ENCODE data around the gene DYNLRB1. TPM values are rescaled to one million over a fixed set of nuclear protein-coding genes. Genes with fewer than 3 reads are reported as not detected.
A peak's percentile ranks its signal among the peaks of the same experiment; 100 is the strongest.

Gene DYNLRB1
- polyA plus RNA-seq (2012; ENCODE audit: insufficient read length, low read depth): 257 TPM

- TF ChIP-seq SIN3A (IDR thresholded peaks at IDR 0.05; ENCODE audit: borderline replicate concordance, insufficient read depth, low read length) (0 out of 2 replicates have a peak, but pooled peaks have one; percentile 50), POLR2AphosphoS5 (IDR thresholded peaks at IDR 0.05; ENCODE audit: low read depth, low read length) (peak; percentile 89), FOXP2 (optimal IDR thresholded peaks at IDR 0.05; ENCODE audit: borderline replicate concordance, extremely low read depth, extremely low read length, insufficient read depth) (peak; percentile 61), TAF1 (IDR thresholded peaks at IDR 0.05; ENCODE audit: borderline replicate concordance, insufficient read depth, low read length) (peak; percentile 46; the same call in 1 of the 2 replicates), REST (IDR thresholded peaks at IDR 0.05; ENCODE audit: insufficient read depth in 1 of 2, low read depth in 2 of 2, low read length in 2 of 2) (no peak; a peak in 1 of 4 replicates)
Observed at GRCh38 chr20:34516247-34517113, at the start of gene DYNLRB1. DYNLRB1 (plus strand) TSS chr20:34516422; CDS start chr20:34516459, 37 bp downstream.

GRCh38 chr20:34468951-34469350 is 47.3 kb upstream of the DYNLRB1 start:
- TF ChIP-seq REST (IDR thresholded peaks at IDR 0.05; ENCODE audit: insufficient read depth in 1 of 2, low read depth in 2 of 2, low read length in 2 of 2) (no peak), TAF1 (IDR thresholded peaks at IDR 0.05; ENCODE audit: borderline replicate concordance, insufficient read depth, low read length) (no peak), FOXP2 (optimal IDR thresholded peaks at IDR 0.05; ENCODE audit: borderline replicate concordance, extremely low read depth, extremely low read length, insufficient read depth) (no peak), SIN3A (IDR thresholded peaks at IDR 0.05; ENCODE audit: borderline replicate concordance, insufficient read depth, low read length) (no peak), POLR2AphosphoS5 (IDR thresholded peaks at IDR 0.05; ENCODE audit: low read depth, low read length) (no peak)

- TF ChIP-seq SIN3A (IDR thresholded peaks at IDR 0.05; ENCODE audit: borderline replicate concordance, insufficient read depth, low read length): no peak
- TF ChIP-seq POLR2AphosphoS5 (IDR thresholded peaks at IDR 0.05; ENCODE audit: low read depth, low read length): no peak
- TF ChIP-seq REST (IDR thresholded peaks at IDR 0.05; ENCODE audit: insufficient read depth in 1 of 2, low read depth in 2 of 2, low read length in 2 of 2): no peak
- TF ChIP-seq TAF1 (IDR thresholded peaks at IDR 0.05; ENCODE audit: borderline replicate concordance, insufficient read depth, low read length): no peak
- TF ChIP-seq FOXP2 (optimal IDR thresholded peaks at IDR 0.05; ENCODE audit: borderline replicate concordance, extremely low read depth, extremely low read length, insufficient read depth): no peak
Observed at GRCh38 chr20:34472246-34472925, 43.8 kb upstream of the DYNLRB1 start.

- no peak for TF ChIP-seq TAF1 (IDR thresholded peaks at IDR 0.05; ENCODE audit: borderline replicate concordance, insufficient read depth, low read length)
- no peak for TF ChIP-seq SIN3A (IDR thresholded peaks at IDR 0.05; ENCODE audit: borderline replicate concordance, insufficient read depth, low read length)
- no peak for TF ChIP-seq FOXP2 (optimal IDR thresholded peaks at IDR 0.05; ENCODE audit: borderline replicate concordance, extremely low read depth, extremely low read length, insufficient read depth)
- no peak for TF ChIP-seq REST (IDR thresholded peaks at IDR 0.05; ENCODE audit: insufficient read depth in 1 of 2, low read depth in 2 of 2, low read length in 2 of 2)
- TF ChIP-seq POLR2AphosphoS5 (IDR thresholded peaks at IDR 0.05; ENCODE audit: low read depth, low read length): no peak
Observed at GRCh38 chr20:34473262-34473883, 42.8 kb upstream of the DYNLRB1 start.
